IMR-90 (cell line): ENCODE results near the gene TNPO1.

Source experiments
- BHLHE40 ChIP-seq: fragments of 150-350 bp; IDR thresholded peaks from 2 replicates; pipeline ENCODE4 v1.6.1; 2016; ENCODE audit warnings: mild to moderate bottlenecking, low read depth, low read length
- CEBPB ChIP-seq: IDR thresholded peaks from 2 replicates; pipeline ENCODE4 v1.6.1; 2012; ENCODE audit warnings: low read depth, low read length, improper control_type of control experiment
- CHD1 ChIP-seq: IDR thresholded peaks from 2 replicates; pipeline ENCODE4 v1.6.1; 2012; ENCODE audit warnings: low read depth, low read length, improper control_type of control experiment
- MAZ ChIP-seq: IDR thresholded peaks from 2 replicates; pipeline ENCODE4 v1.6.1; 2012; ENCODE audit warnings: low read depth, mild to moderate bottlenecking, low read length, improper control_type of control experiment, moderate library complexity, borderline replicate concordance
- MXI1 ChIP-seq: IDR thresholded peaks from 2 replicates; pipeline ENCODE4 v1.6.1; 2012; ENCODE audit warnings: low read depth, mild to moderate bottlenecking, low read length, moderate library complexity, borderline replicate concordance
- POLR2A ChIP-seq: IDR thresholded peaks from 2 replicates; pipeline ENCODE4 v1.6.1; 2012; ENCODE audit warnings: mild to moderate bottlenecking, low read depth, low read length
- RAD21 ChIP-seq: IDR thresholded peaks from 2 replicates; pipeline ENCODE4 v1.6.1; 2012; ENCODE audit warnings: low read length, improper control_type of control experiment
- RCOR1 ChIP-seq: IDR thresholded peaks from 2 replicates; pipeline ENCODE4 v1.6.1; 2012; ENCODE audit warnings: mild to moderate bottlenecking, low read length, improper control_type of control experiment; ENCODE audit not compliant: insufficient replicate concordance
- SMC3 ChIP-seq: fragments of 150-350 bp; IDR thresholded peaks from 2 replicates; pipeline ENCODE4 v1.6.1; 2016; ENCODE audit warnings: low read depth, mild to moderate bottlenecking, antibody characterized with exemption, low read length, moderate library complexity
- TF ChIP-seq, protein P1 (sequence below): conservative IDR thresholded peaks from 2 replicates; pipeline ENCODE4 v1.5.1; 2012; ENCODE audit warnings: mild to moderate bottlenecking, low read depth, low read length, improper control_type of control experiment

DNA sequence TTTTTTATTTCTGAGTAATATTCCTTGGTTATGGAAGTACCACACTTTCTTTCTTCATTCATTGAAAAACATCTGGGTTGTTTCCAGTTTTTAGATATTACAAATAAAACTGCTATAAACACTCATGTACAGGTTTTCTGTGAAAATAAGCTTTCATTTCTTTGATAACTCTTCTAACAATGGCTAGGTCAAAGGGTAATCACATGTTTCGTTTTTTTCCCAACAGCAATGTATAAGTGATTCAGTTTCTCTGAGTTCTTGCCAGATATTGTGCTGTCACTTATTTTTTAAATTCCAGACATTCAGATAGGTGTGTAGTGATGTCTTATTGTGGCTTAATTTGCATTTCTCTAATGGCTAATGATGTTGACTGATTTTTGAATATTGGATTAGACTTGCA, 16.7 kb upstream of the TNPO1 start:
- TF ChIP-seq, protein P1, sequence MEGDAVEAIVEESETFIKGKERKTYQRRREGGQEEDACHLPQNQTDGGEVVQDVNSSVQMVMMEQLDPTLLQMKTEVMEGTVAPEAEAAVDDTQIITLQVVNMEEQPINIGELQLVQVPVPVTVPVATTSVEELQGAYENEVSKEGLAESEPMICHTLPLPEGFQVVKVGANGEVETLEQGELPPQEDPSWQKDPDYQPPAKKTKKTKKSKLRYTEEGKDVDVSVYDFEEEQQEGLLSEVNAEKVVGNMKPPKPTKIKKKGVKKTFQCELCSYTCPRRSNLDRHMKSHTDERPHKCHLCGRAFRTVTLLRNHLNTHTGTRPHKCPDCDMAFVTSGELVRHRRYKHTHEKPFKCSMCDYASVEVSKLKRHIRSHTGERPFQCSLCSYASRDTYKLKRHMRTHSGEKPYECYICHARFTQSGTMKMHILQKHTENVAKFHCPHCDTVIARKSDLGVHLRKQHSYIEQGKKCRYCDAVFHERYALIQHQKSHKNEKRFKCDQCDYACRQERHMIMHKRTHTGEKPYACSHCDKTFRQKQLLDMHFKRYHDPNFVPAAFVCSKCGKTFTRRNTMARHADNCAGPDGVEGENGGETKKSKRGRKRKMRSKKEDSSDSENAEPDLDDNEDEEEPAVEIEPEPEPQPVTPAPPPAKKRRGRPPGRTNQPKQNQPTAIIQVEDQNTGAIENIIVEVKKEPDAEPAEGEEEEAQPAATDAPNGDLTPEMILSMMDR: no peak
- TF ChIP-seq POLR2A (no peak), MXI1 (no peak), SMC3 (no peak), CEBPB (no peak), RAD21 (no peak), BHLHE40 (no peak), MAZ (no peak), CHD1 (no peak), RCOR1 (no peak)
